Progenitor cell of endocrine pancreas (in vitro differentiated cells): Measurements from ENCODE around the gene NR0B2. TPM values are rescaled to one million over a fixed set of nuclear protein-coding genes. Genes with fewer than 3 reads are reported as not detected.
"Not testable (repeated sequence)": the region's sequence is repeated elsewhere in the genome, so short reads cannot be mapped to it uniquely, and the experiment has no call there.

Source experiments
- DNase-seq: peaks from one replicate; pipeline ENCODE4 v3.0.0; 2021; ENCODE audit warnings: low spot score; ENCODE audit not compliant: unreplicated experiment
- H3K27ac Mint-ChIP-seq: 2 replicates; pipeline ENCODE4 v1.8.0; 2021; ENCODE audit warnings: mild to moderate bottlenecking, moderate library complexity, mixed read lengths
- H3K27me3 Mint-ChIP-seq: 2 replicates; pipeline ENCODE4 v1.8.0; 2021; ENCODE audit warnings: mixed read lengths
- H3K36me3 Mint-ChIP-seq: 2 replicates; pipeline ENCODE4 v1.8.0; 2022; ENCODE audit warnings: mixed read lengths; ENCODE audit not compliant: insufficient read depth
- H3K4me1 Mint-ChIP-seq: 2 replicates; pipeline ENCODE4 v1.8.0; 2021; ENCODE audit warnings: low read depth, mixed read lengths
- H3K4me3 Mint-ChIP-seq: 2 replicates; pipeline ENCODE4 v1.8.0; 2021; ENCODE audit warnings: low read depth, mild to moderate bottlenecking, moderate library complexity, mixed read lengths
- H3K9me3 Mint-ChIP-seq: 2 replicates; pipeline ENCODE4 v1.8.0; 2021; ENCODE audit warnings: low read depth, mixed read lengths
- total RNA-seq: library from RNA; stranded (reverse); gene quantifications from 2 replicates; pipeline ENCODE4 v1.2.1, GENCODE V29; 2021
- TF ChIP-seq, protein P1 (sequence below): fragments of 200-600 bp; sonication (generic); IDR thresholded peaks from one replicate; pipeline ENCODE4 v1.5.0; 2021; ENCODE audit warnings: antibody characterized with exemption, mild to moderate bottlenecking; ENCODE audit not compliant: unreplicated experiment

The NR0B2 gene
- total RNA-seq, 1 donor from 2014 or later = 11.9 TPM

DNA sequence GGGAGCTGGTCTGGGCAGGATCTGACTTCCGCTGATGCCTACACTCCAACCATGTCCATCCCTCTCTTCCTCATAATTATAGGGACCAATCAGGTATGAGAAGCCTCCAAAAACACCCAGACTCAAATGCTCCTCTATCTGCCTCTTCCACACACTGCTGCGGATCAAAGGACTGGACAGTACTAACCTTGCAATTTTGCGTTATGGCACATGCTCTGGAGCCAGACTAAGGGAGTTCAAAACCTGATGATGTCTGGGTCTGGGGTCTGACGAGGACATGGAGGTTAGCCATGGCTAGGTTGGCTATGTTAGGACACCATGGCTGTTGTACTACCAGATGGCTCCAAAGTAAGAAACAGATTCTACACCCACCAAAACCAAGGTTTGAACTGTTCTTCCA is 34.0 kb downstream of the NR0B2 start:
- H3K27me3 Mint-ChIP-seq = no peaks in the 10 kb centered on the region
- H3K4me3 Mint-ChIP-seq = no peak overlapping the region
- H3K4me1 Mint-ChIP-seq = no peaks in the 10 kb centered on the region
- H3K9me3 Mint-ChIP-seq = no peaks in the 10 kb centered on the region
- peaks cover 21% of the 10 kb centered on the region for H3K36me3 Mint-ChIP-seq
- H3K27ac Mint-ChIP-seq = no peak overlapping the region
- DNase-seq = no peak
- TF ChIP-seq, protein P1, sequence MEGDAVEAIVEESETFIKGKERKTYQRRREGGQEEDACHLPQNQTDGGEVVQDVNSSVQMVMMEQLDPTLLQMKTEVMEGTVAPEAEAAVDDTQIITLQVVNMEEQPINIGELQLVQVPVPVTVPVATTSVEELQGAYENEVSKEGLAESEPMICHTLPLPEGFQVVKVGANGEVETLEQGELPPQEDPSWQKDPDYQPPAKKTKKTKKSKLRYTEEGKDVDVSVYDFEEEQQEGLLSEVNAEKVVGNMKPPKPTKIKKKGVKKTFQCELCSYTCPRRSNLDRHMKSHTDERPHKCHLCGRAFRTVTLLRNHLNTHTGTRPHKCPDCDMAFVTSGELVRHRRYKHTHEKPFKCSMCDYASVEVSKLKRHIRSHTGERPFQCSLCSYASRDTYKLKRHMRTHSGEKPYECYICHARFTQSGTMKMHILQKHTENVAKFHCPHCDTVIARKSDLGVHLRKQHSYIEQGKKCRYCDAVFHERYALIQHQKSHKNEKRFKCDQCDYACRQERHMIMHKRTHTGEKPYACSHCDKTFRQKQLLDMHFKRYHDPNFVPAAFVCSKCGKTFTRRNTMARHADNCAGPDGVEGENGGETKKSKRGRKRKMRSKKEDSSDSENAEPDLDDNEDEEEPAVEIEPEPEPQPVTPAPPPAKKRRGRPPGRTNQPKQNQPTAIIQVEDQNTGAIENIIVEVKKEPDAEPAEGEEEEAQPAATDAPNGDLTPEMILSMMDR = no peak

DNA sequence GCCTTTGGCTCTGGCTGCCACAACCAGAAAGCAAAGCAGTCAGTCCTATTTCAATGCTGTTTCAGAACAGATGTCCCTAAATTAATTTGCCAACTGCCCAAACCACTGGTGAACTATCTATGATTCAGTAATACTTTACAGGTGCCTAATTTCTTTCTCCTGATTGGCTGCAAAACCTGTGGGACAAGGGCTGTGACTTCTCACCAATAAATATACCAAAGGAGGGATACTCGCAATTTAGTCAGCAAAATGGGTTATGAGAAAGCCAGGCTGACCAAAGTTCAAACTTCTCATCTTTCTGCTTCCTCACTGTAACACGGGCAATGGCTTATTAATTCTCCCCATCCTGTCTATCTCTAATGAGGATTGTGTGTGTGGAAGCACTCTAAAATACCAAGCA is 36.4 kb downstream of the NR0B2 start:
- no peaks in the 10 kb centered on the region for H3K4me1 Mint-ChIP-seq
- H3K36me3 Mint-ChIP-seq = peaks cover 5% of the 10 kb centered on the region
- TF ChIP-seq, protein P1 = no peak
- H3K27ac Mint-ChIP-seq = no peak overlapping the region
- no peak for DNase-seq
- H3K9me3 Mint-ChIP-seq = no peaks in the 10 kb centered on the region
- no peak overlapping the region for H3K4me3 Mint-ChIP-seq
- H3K27me3 Mint-ChIP-seq = no peaks in the 10 kb centered on the region

DNA sequence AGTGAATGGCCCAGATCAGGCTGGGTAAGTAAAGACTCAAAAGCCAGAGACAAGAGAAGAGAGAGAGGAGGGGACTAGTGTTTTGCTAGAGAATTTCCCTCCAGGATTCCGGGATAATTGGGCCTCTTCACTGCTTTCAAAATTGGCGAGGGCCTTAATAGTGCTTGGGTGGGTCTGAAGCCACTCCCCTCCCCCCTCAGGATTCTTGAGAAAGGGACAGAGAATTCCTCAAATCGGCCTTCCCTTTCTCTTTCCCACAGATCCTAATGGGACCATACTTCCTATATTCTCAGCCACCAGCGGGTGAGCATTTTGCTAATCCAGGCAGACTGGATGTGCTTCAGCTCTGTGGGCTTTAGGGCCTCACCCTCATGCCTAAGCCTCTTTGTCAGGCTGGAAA is 38.9 kb downstream of the NR0B2 start:
- no peak overlapping the region for H3K27ac Mint-ChIP-seq

DNA sequence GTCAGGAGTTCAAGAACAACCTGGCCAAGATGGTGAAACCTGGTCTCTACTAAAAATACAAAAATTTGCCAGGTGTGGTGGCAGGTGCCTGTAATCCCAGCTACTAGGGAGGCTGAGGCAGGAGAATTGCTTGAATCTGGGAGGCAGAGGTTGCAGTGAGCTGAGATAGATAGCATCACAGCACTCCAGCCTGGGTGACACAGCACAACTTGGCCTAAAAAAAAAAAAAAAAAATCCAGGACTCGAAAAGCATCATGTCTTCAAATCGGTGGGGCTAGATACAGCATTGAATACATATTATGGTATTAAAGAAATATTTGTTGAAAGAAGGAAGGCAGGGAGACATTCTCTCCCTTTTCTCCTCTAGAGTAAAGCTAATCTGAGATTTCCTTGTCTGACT is 40.7 kb downstream of the NR0B2 start:
- not testable (repeated sequence) for H3K9me3 Mint-ChIP-seq, H3K27ac Mint-ChIP-seq, H3K4me3 Mint-ChIP-seq, H3K4me1 Mint-ChIP-seq, H3K36me3 Mint-ChIP-seq, DNase-seq, H3K27me3 Mint-ChIP-seq

More for the DNA sequence above, 38.9 kb downstream of the NR0B2 start:
- peaks cover 2% of the 10 kb centered on the region for H3K36me3 Mint-ChIP-seq
- no peak overlapping the region for H3K4me3 Mint-ChIP-seq
- no peaks in the 10 kb centered on the region for H3K27me3 Mint-ChIP-seq
- TF ChIP-seq, protein P1 = no peak
- no peaks in the 10 kb centered on the region for H3K9me3 Mint-ChIP-seq
- DNase-seq = no peak
- no peaks in the 10 kb centered on the region for H3K4me1 Mint-ChIP-seq

DNA sequence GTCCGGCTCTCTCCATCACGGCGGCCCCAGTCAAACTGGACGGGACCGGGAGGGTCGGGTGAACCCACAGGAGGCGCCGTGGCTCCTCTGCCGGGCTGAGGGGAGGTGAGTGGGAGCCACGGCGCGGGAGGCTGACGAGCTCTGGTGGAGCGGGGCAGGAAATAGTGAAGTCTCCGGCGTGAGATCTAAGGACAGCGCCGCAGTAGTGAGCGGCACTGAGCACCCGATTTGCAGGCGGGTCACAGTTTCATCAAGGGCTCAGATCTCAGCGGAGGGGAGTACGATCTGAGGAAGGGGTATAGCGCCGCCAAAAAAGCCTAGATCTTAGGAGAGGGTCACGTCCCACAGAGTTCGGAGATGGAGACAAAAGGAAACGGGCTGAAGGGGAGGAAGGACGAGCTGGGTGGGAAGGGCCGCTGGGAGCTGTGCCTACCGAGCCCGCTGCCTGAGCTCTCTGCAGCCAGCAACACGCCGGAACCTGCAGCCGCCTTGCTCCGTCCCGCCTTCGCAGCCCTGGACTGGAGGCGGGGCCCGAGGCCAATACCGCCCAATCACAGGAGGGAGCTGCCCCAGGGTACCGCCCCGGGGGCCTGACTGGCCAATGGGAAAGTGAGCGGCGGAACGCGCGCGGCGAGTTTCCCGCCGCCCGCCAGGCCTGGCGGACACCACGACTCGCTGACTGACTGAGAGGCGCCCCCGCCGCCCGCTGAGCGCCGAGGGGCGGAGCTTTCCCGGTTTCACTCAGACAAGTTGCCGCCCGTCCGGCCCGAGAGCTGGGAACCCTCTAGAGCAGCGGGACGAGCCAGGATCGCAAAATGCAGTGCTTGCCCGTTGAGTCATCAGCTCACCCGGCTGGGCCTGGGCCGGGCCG is 48.9 kb downstream of the NR0B2 start:
- TF ChIP-seq, protein P1 = no peak
- H3K27ac Mint-ChIP-seq = peak overlapping the region; percentile 97
- H3K4me3 Mint-ChIP-seq = peak overlapping the region; percentile 83
- no peaks in the 10 kb centered on the region for H3K36me3 Mint-ChIP-seq
- H3K9me3 Mint-ChIP-seq = no peaks in the 10 kb centered on the region
- peaks cover 7% of the 10 kb centered on the region for H3K27me3 Mint-ChIP-seq
- H3K4me1 Mint-ChIP-seq = peaks cover 11% of the 10 kb centered on the region
- peak; percentile 94 for DNase-seq

DNA sequence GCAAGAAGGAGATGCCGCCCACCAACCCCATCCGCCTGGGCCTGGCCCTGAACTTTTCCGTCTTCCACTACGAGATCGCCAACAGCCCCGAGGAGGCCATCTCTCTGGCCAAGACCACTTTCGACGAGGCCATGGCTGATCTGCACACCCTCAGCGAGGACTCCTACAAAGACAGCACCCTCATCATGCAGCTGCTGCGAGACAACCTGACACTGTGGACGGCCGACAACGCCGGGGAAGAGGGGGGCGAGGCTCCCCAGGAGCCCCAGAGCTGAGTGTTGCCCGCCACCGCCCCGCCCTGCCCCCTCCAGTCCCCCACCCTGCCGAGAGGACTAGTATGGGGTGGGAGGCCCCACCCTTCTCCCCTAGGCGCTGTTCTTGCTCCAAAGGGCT is 50.1 kb downstream of the NR0B2 start:
- Mint-ChIP-seq H3K4me3 (no peak overlapping the region), H3K4me1 (peaks cover 11% of the 10 kb centered on the region), H3K27me3 (peaks cover 7% of the 10 kb centered on the region), H3K27ac (no peak overlapping the region), H3K9me3 (no peaks in the 10 kb centered on the region), H3K36me3 (no peaks in the 10 kb centered on the region)
- TF ChIP-seq, protein P1 = no peak
- no peak for DNase-seq
